Ascending aorta (tissue), 2 donors: ENCODE results near the gene KCNN4. TPM values are rescaled to one million over a fixed set of nuclear protein-coding genes. Genes with fewer than 3 reads are reported as not detected.
"Not testable (repeated sequence)": the region's sequence is repeated elsewhere in the genome, so short reads cannot be mapped to it uniquely, and the experiment has no call there.

ENCODE experiments used
- DNase-seq, 2 donors: peaks; one replicate each; pipeline ENCODE4 v3.0.0-alpha.2; 2019; ENCODE audit warnings: low spot score in 2 of 2
- H3K27ac ChIP-seq, 2 donors: fragments of 200-600 bp; sonication (generic); one replicate each; pipeline ENCODE4 v1.5.1; 2016 to 2017; ENCODE audit warnings: mild to moderate bottlenecking in 1 of 2
- H3K27me3 ChIP-seq: fragments of 200-600 bp; sonication (generic); one replicate; pipeline ENCODE4 v1.5.1; 2017
- H3K36me3 ChIP-seq, 2 donors: fragments of 200-600 bp; sonication (generic); one replicate each; pipeline ENCODE4 v1.5.1; 2016
- H3K4me1 ChIP-seq, 2 donors: fragments of 200-600 bp; sonication (generic); one replicate each; pipeline ENCODE4 v1.5.1; 2016 to 2017; ENCODE audit warnings: mild to moderate bottlenecking in 1 of 2
- H3K4me3 ChIP-seq, 2 donors: fragments of 200-600 bp; sonication (generic); one replicate each; pipeline ENCODE4 v1.5.1; 2016 to 2017; ENCODE audit warnings: mild to moderate bottlenecking in 1 of 2
- H3K9me3 ChIP-seq, 2 donors: fragments of 200-600 bp; sonication (generic); one replicate each; pipeline ENCODE4 v1.5.1; 2016
- CTCF ChIP-seq, 3 experiments: fragments of 200-600 bp in 2 of 3; fragments of 450-650 bp in 1 of 3; sonication (generic) in 2 of 3; IDR thresholded peaks; one replicate each; pipeline ENCODE4 v1.5.1; 2016 to 2019; ENCODE audit warnings: antibody characterized with exemption in 3 of 3, mild to moderate bottlenecking in 1 of 3, moderate library complexity in 1 of 3
- intact Hi-C: fragments of 100-400 bp; cut with DNase I; formaldehyde crosslinking; loops from one replicate; pipeline ENCODE4 v1.15.1; 2023
- total RNA-seq: library from RNA; depleted of rRNA; stranded (reverse); fragments of >200 nt; gene quantifications from one replicate; pipeline ENCODE4 v1.1.0, GENCODE V29; 2016

Gene KCNN4
- total RNA-seq, 1 donor from 2014 or later, result 2.3 TPM

GRCh38 chr19:43811837-43812236 lies 31.1 kb upstream of the KCNN4 start:
- H3K27ac ChIP-seq, result no peak overlapping the region
- H3K4me1 ChIP-seq, result no peaks in the 10 kb centered on the region
- intact Hi-C loops, result no loop called here
- DNase-seq, result no peak
- TF ChIP-seq CTCF (IDR thresholded peaks at IDR 0.05), result no peak
- no peaks in the 10 kb centered on the region for H3K27me3 ChIP-seq
- no peaks in the 10 kb centered on the region for H3K9me3 ChIP-seq
- no peaks in the 10 kb centered on the region for H3K36me3 ChIP-seq
- H3K4me3 ChIP-seq, result no peak overlapping the region

GRCh38 chr19:43809762-43810696 lies 29.3 kb upstream of the KCNN4 start:
- TF ChIP-seq CTCF (IDR thresholded peaks at IDR 0.05), result peak in 2 of 3 experiments; percentile 33 to 44
- DNase-seq, result no peak

GRCh38 chr19:43807651-43808050 lies 26.9 kb upstream of the KCNN4 start:
- DNase-seq, result no peak
- Histone ChIP-seq H3K27ac (no peak overlapping the region), H3K4me1 (no peaks in the 10 kb centered on the region), H3K4me3 (no peak overlapping the region), H3K36me3 (no peaks in the 10 kb centered on the region), H3K27me3 (no peaks in the 10 kb centered on the region), H3K9me3 (no peaks in the 10 kb centered on the region)
- no peak for TF ChIP-seq CTCF (IDR thresholded peaks at IDR 0.05)
- intact Hi-C loops, result no loop called here

More at GRCh38 chr19:43809762-43810696, 29.3 kb upstream of the KCNN4 start:
- no peak overlapping the region for H3K4me3 ChIP-seq
- no peak overlapping the region for H3K27ac ChIP-seq
- H3K36me3 ChIP-seq, result no peaks in the 10 kb centered on the region
- H3K9me3 ChIP-seq, result no peaks in the 10 kb centered on the region
- no peaks in the 10 kb centered on the region for H3K27me3 ChIP-seq
- intact Hi-C loops, result no loop called here
- no peaks in the 10 kb centered on the region for H3K4me1 ChIP-seq

- no peaks in the 10 kb centered on the region for H3K4me1 ChIP-seq
- H3K4me3 ChIP-seq, result no peak overlapping the region
- H3K27me3 ChIP-seq, result no peaks in the 10 kb centered on the region
- H3K36me3 ChIP-seq, result no peaks in the 10 kb centered on the region
- H3K9me3 ChIP-seq, result no peaks in the 10 kb centered on the region
- no peak overlapping the region for H3K27ac ChIP-seq
- no peak for DNase-seq
- TF ChIP-seq CTCF (IDR thresholded peaks at IDR 0.05), result no peak
- intact Hi-C loops, result no loop called here
Observed at GRCh38 chr19:43806848-43807247, 26.1 kb upstream of the KCNN4 start.

GRCh38 chr19:43806401-43806800 lies 25.6 kb upstream of the KCNN4 start:
- DNase-seq, H3K27ac ChIP-seq, H3K36me3 ChIP-seq, H3K4me1 ChIP-seq, H3K27me3 ChIP-seq, intact Hi-C loops, H3K4me3 ChIP-seq, H3K9me3 ChIP-seq: not testable (repeated sequence)

- no peak for DNase-seq
- no peaks in the 10 kb centered on the region for H3K36me3 ChIP-seq
- intact Hi-C loops, result no loop called here
- H3K27ac ChIP-seq, result no peak overlapping the region
- H3K27me3 ChIP-seq, result no peaks in the 10 kb centered on the region
- no peaks in the 10 kb centered on the region for H3K9me3 ChIP-seq
- no peak for TF ChIP-seq CTCF (IDR thresholded peaks at IDR 0.05)
- H3K4me1 ChIP-seq, result no peaks in the 10 kb centered on the region
- no peak overlapping the region for H3K4me3 ChIP-seq
Observed at GRCh38 chr19:43804432-43804831, 23.7 kb upstream of the KCNN4 start.
